Measurements from ENCODE around the gene APPL1. TPM values are rescaled to one million over a fixed set of nuclear protein-coding genes. Genes with fewer than 3 reads are reported as not detected.

The APPL1 gene
- total and polyA plus RNA-seq, 2 of the 8 experiments (the other 6 are each of a cell fraction or from before 2014, with no cell fraction given), result 9.4 to 34.4 TPM

DNA sequence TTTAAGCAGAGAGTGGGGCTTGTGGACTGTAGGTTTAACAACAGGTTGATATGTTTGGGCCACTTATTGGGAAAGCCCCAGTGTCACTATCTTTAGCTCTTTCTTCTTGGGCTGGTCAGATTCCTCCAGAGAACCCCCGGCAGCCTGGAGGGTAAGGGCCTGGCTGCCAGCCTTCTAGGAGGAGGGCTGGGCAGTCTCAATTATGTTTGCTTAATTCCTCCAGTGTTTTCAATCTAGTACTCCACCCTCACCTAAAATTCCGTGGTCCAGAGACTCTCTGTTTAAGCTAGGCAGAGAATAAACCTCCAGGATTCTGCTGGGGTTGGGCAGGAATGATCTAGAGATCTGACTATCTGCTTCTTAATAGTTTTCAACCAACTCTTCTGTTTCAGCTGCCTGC, 59.7 kb downstream of the APPL1 start:
- WGBS, 2 experiments (ENCODE audit: extremely low coverage in 1 of 2, insufficient coverage in 1 of 2, insufficient read length in 1 of 2, insufficient replicate concordance in 2 of 2, low coverage in 1 of 2, low lambda C conversion rate in 2 of 2, missing lambda C conversion rate in 1 of 2), result 86% methylated on average over 2 of the region's 2 CpGs; no CpG with 5 or more reads in 1 of the 2 experiments
- no peak overlapping the region for H3K18ac ChIP-seq (ENCODE audit: extremely low read depth, low read length)
- H2AK5ac ChIP-seq (ENCODE audit: low read depth, low read length), result no peak overlapping the region
- TF ChIP-seq MAX (IDR thresholded peaks at IDR 0.05) (no peak), RFX5 (IDR thresholded peaks at IDR 0.05; ENCODE audit: borderline replicate concordance, low read depth, low read length) (no peak), RAD21 (IDR thresholded peaks at IDR 0.05 in 1 of 2, conservative IDR thresholded peaks at IDR 0.05 in 1 of 2; ENCODE audit: low read depth in 2 of 2, low read length in 2 of 2) (no peak), JUND (IDR thresholded peaks at IDR 0.05; ENCODE audit: low read length) (no peak), TBP (IDR thresholded peaks at IDR 0.05; ENCODE audit: low read depth, low read length) (no peak), NRF1 (IDR thresholded peaks at IDR 0.05; ENCODE audit: low read depth, low read length) (no peak), SIX5 (IDR thresholded peaks at IDR 0.05; ENCODE audit: low read depth, low read length) (no peak), CHD1 (IDR thresholded peaks at IDR 0.05; ENCODE audit: low read depth, low read length) (no peak), BRCA1 (IDR thresholded peaks at IDR 0.05; ENCODE audit: low read depth, low read length) (no peak), RNF2 (IDR thresholded peaks at IDR 0.05; ENCODE audit: borderline replicate concordance, low read depth, low read length, missing control alignments, poor library complexity, severe bottlenecking) (no peak), RXRA (IDR thresholded peaks at IDR 0.05; ENCODE audit: insufficient read depth, low read depth, low read length) (no peak), POU5F1 (IDR thresholded peaks at IDR 0.05; ENCODE audit: low read depth, low read length) (no peak), KDM1A (IDR thresholded peaks at IDR 0.05; ENCODE audit: borderline replicate concordance, low read length) (no peak), SP4 (IDR thresholded peaks at IDR 0.05; ENCODE audit: low read length) (no peak), POLR2AphosphoS5 (IDR thresholded peaks at IDR 0.05; ENCODE audit: low read depth, low read length) (no peak)
- no peak overlapping the region for H3K56ac ChIP-seq (replicated peaks; ENCODE audit: insufficient read length, low read depth, low read length)
- H3K79me1 ChIP-seq (ENCODE audit: low read depth, low read length), result no peaks in the 10 kb centered on the region
- no peak overlapping the region for H2BK5ac ChIP-seq (ENCODE audit: low read depth, low read length)
- H4K8ac ChIP-seq (ENCODE audit: extremely low read depth, insufficient read depth, low read length), result no peak overlapping the region
- H3K9me3 ChIP-seq (ENCODE audit: insufficient read depth in 2 of 2, low read depth in 1 of 2, low read length in 1 of 2), result no peaks in the 10 kb centered on the region
- H2BK15ac ChIP-seq (ENCODE audit: low read length), result no peak overlapping the region
- H3K27ac ChIP-seq (ENCODE audit: low read depth, low read length), result no peak overlapping the region
- H4K91ac ChIP-seq (replicated peaks; ENCODE audit: insufficient read length, low read length), result no peak overlapping the region
- H3K23me2 ChIP-seq (ENCODE audit: low read depth, low read length), result no peaks in the 10 kb centered on the region
- POLR2A ChIA-PET (ENCODE audit: partially characterized antibody), result no interaction called here
- no peak overlapping the region for H3K23ac ChIP-seq (ENCODE audit: insufficient read length)
- no peak overlapping the region for H2BK120ac ChIP-seq (replicated peaks; ENCODE audit: low read depth, low read length)
- H3K14ac ChIP-seq (ENCODE audit: insufficient read length), result no peak overlapping the region
- FAIRE-seq, result no peak
- no peaks in the 10 kb centered on the region for H3K79me2 ChIP-seq (ENCODE audit: control insufficient read depth in 1 of 2, insufficient read depth in 2 of 2, low read length in 2 of 2)
- no peak overlapping the region for H2BK12ac ChIP-seq (ENCODE audit: low read depth, low read length)
- H3K9ac ChIP-seq (replicated peaks in 1 of 4; ENCODE audit: extremely low read depth in 1 of 4, low read depth in 3 of 4, low read length in 3 of 4), result no peak overlapping the region
- no peaks in the 10 kb centered on the region for H3K4me1 ChIP-seq (replicated peaks in 1 of 4; ENCODE audit: control insufficient read depth in 3 of 4, insufficient read depth in 4 of 4, low read length in 3 of 4)
- H3K4ac ChIP-seq (replicated peaks; ENCODE audit: insufficient read length, low read depth, low read length), result no peak overlapping the region
- no peak overlapping the region for H2AFZ ChIP-seq (ENCODE audit: low read length)
- no peak overlapping the region for H3K4me3 ChIP-seq (ENCODE audit: extremely low read depth in 1 of 4, insufficient read depth in 2 of 4, low read depth in 3 of 4, low read length in 4 of 4)
- no peak overlapping the region for H4K5ac ChIP-seq (ENCODE audit: insufficient read length, low read depth, low read length)
- CTCF ChIA-PET (ENCODE audit: partially characterized antibody), result interaction anchor here (0.6 to 1.4 kb wide), 3 partner anchors 36 to 186 kb away, joined by 3 read pairs; no protein-coding TSS in a partner anchor
- no peak for DNase-seq (ENCODE audit: low read depth in 1 of 2, low spot score in 2 of 2)
- no peak overlapping the region for H3K4me2 ChIP-seq (ENCODE audit: insufficient read depth in 1 of 2, low read depth in 2 of 2, low read length in 2 of 2)
- H4K20me1 ChIP-seq (replicated peaks in 1 of 2; ENCODE audit: control insufficient read depth in 1 of 2, insufficient read depth in 2 of 2, low read length in 2 of 2), result no peaks in the 10 kb centered on the region
- H3K27me3 ChIP-seq (replicated peaks in 1 of 4; ENCODE audit: control insufficient read depth in 3 of 4, extremely low read depth in 1 of 4, insufficient read depth in 3 of 4, low read length in 3 of 4), result no peaks in the 10 kb centered on the region
- no peaks in the 10 kb centered on the region for H3K36me3 ChIP-seq (ENCODE audit: control insufficient read depth in 2 of 4, insufficient read depth in 4 of 4, low read length in 3 of 4)
- H2BK20ac ChIP-seq (ENCODE audit: low read length), result no peak overlapping the region

All from H1 (cell line).